Sigmoid colon (tissue), 3 donors: ENCODE data around the gene PLXNA4.

Experiments used
- CTCF ChIP-seq, 4 experiments: fragments of 450-650 bp in 3 of 4; fragments of 200-600 bp in 1 of 4; IDR thresholded peaks; one replicate each; pipeline ENCODE4 v1.5.1; 2016 to 2019; ENCODE audit warnings: antibody characterized with exemption in 4 of 4, mild to moderate bottlenecking in 3 of 4, moderate library complexity in 2 of 4
- POLR2A ChIP-seq, 2 donors: fragments of 450-650 bp; IDR thresholded peaks; one replicate each; pipeline ENCODE4 v1.6.1; 2016; ENCODE audit warnings: antibody characterized with exemption in 2 of 2, mild to moderate bottlenecking in 2 of 2, moderate library complexity in 2 of 2

GRCh38 chr7:132090444-132090843 is 485.8 kb downstream of the PLXNA4 start:
- TF ChIP-seq CTCF (IDR thresholded peaks at IDR 0.05) (no peak), POLR2A (IDR thresholded peaks at IDR 0.05) (no peak)
